H9 (cell line): ENCODE data around the gene DAAM2. TPM values are rescaled to one million over a fixed set of nuclear protein-coding genes. Genes with fewer than 3 reads are reported as not detected.

Source experiments
- DNase-seq: peaks from one replicate; pipeline ENCODE4 v3.0.0-alpha.2; 2017
- H2AFZ ChIP-seq: one replicate; pipeline ENCODE4 v1.6.1; 2013; ENCODE audit warnings: mild to moderate bottlenecking, low read length, control low read depth, moderate library complexity
- H2AK5ac ChIP-seq: 2 replicates; pipeline ENCODE4 v1.6.1; 2013; ENCODE audit warnings: low read length, control low read depth, mixed read lengths; ENCODE audit not compliant: insufficient read length
- H2BK120ac ChIP-seq: one replicate; pipeline ENCODE4 v1.6.1; 2013; ENCODE audit warnings: low read depth, mild to moderate bottlenecking, low read length, control low read depth, inconsistent platforms; ENCODE audit not compliant: poor library complexity, severe bottlenecking
- H2BK12ac ChIP-seq: 2 replicates; pipeline ENCODE4 v1.6.1; 2013; ENCODE audit warnings: low read length, control low read depth, mixed read lengths, low read depth; ENCODE audit not compliant: insufficient read length
- H2BK15ac ChIP-seq: 2 replicates; pipeline ENCODE4 v1.6.1; 2013; ENCODE audit warnings: low read depth, low read length, control low read depth
- H2BK20ac ChIP-seq: one replicate; pipeline ENCODE4 v1.6.1; 2013; ENCODE audit warnings: low read depth, mild to moderate bottlenecking, low read length, control low read depth, inconsistent platforms; ENCODE audit not compliant: poor library complexity, severe bottlenecking
- H2BK5ac ChIP-seq: 2 replicates; pipeline ENCODE4 v1.6.1; 2013; ENCODE audit warnings: low read length, control low read depth, mixed read lengths; ENCODE audit not compliant: insufficient read length
- H3K14ac ChIP-seq: 2 replicates; pipeline ENCODE4 v1.6.1; 2013; ENCODE audit warnings: low read length, control low read depth; ENCODE audit not compliant: insufficient read depth
- H3K18ac ChIP-seq: 2 replicates; pipeline ENCODE4 v1.6.1; 2013; ENCODE audit warnings: low read depth, mild to moderate bottlenecking, mixed read lengths, low read length, control low read depth; ENCODE audit not compliant: insufficient read length
- H3K23ac ChIP-seq: 2 replicates; pipeline ENCODE4 v1.6.1; 2013; ENCODE audit warnings: low read length, control low read depth, mixed read lengths, low read depth; ENCODE audit not compliant: insufficient read length
- H3K23me2 ChIP-seq: 2 replicates; pipeline ENCODE4 v1.6.1; 2013; ENCODE audit warnings: low read depth, mild to moderate bottlenecking, mixed read lengths, low read length, control low read depth; ENCODE audit not compliant: insufficient read length, poor library complexity, severe bottlenecking
- H3K27ac ChIP-seq: 2 replicates; pipeline ENCODE4 v1.5.1; 2013; ENCODE audit warnings: low read length, control low read depth, mixed read lengths, low read depth; ENCODE audit not compliant: insufficient read length
- H3K27me3 ChIP-seq: 2 replicates; pipeline ENCODE4 v1.6.1; 2013; ENCODE audit warnings: low read length, control low read depth, inconsistent platforms; ENCODE audit not compliant: insufficient read depth
- H3K4ac ChIP-seq: 2 replicates; pipeline ENCODE4 v1.6.1; 2013; ENCODE audit warnings: low read depth, mild to moderate bottlenecking, control low read depth, inconsistent platforms, low read length, moderate library complexity
- H3K4me1 ChIP-seq: 2 replicates; pipeline ENCODE4 v1.6.1; 2013; ENCODE audit warnings: low read length, control low read depth, inconsistent platforms; ENCODE audit not compliant: insufficient read depth
- H3K4me2 ChIP-seq: 2 replicates; pipeline ENCODE4 v1.6.1; 2013; ENCODE audit warnings: low read length, control low read depth, mixed read lengths; ENCODE audit not compliant: insufficient read length, insufficient read depth
- H3K56ac ChIP-seq: 2 replicates; pipeline ENCODE4 v1.6.1; 2013; ENCODE audit warnings: low read depth, mild to moderate bottlenecking, mixed read lengths, low read length, control low read depth; ENCODE audit not compliant: insufficient read length
- H3K79me1 ChIP-seq: 2 replicates; pipeline ENCODE4 v1.6.1; 2013; ENCODE audit warnings: low read depth, mild to moderate bottlenecking, moderate library complexity, low read length, control low read depth, inconsistent platforms; ENCODE audit not compliant: insufficient read depth, poor library complexity, severe bottlenecking
- H3K79me2 ChIP-seq: 2 replicates; pipeline ENCODE4 v1.6.1; 2013; ENCODE audit warnings: low read length, control low read depth, inconsistent platforms; ENCODE audit not compliant: insufficient read depth
- H3K9ac ChIP-seq: 2 replicates; pipeline ENCODE4 v1.6.1; 2013; ENCODE audit warnings: low read length, control low read depth, mixed read lengths; ENCODE audit not compliant: insufficient read length; ENCODE audit errors: extremely low read depth
- H3K9me3 ChIP-seq: one replicate; pipeline ENCODE4 v1.6.1; 2013; ENCODE audit warnings: low read depth, low read length, inconsistent platforms; ENCODE audit not compliant: control insufficient read depth
- H3T11ph ChIP-seq: one replicate; pipeline ENCODE4 v1.6.1; 2013; ENCODE audit warnings: mild to moderate bottlenecking, low read length, control low read depth, inconsistent platforms
- H4K20me1 ChIP-seq: one replicate; pipeline ENCODE4 v1.6.1; 2013; ENCODE audit not compliant: control insufficient read depth, insufficient read length, insufficient read depth
- H4K5ac ChIP-seq: 2 replicates; pipeline ENCODE4 v1.6.1; 2013; ENCODE audit warnings: low read depth, mild to moderate bottlenecking, mixed read lengths, low read length, control low read depth; ENCODE audit not compliant: insufficient read length
- H4K8ac ChIP-seq: replicated peaks from 2 replicates; pipeline ENCODE4 v1.6.1; 2013; ENCODE audit warnings: low read length, control low read depth, mixed read lengths, low read depth; ENCODE audit not compliant: insufficient read length
- H4K91ac ChIP-seq: 2 replicates; pipeline ENCODE4 v1.6.1; 2013; ENCODE audit warnings: low read depth, mild to moderate bottlenecking, moderate library complexity, mixed read lengths, low read length, control low read depth; ENCODE audit not compliant: insufficient read length
- H3K27ac Mint-ChIP-seq, 3 experiments: 2 replicates in 2 of 3; 3 replicates in 1 of 3; pipeline ENCODE4 v1.8.0; 2020 to 2021; ENCODE audit warnings: mixed read lengths in 3 of 3, mild to moderate bottlenecking in 1 of 3, moderate library complexity in 1 of 3
- H3K27me3 Mint-ChIP-seq: 2 replicates; pipeline ENCODE4 v1.8.0; 2021; ENCODE audit warnings: low read depth, mild to moderate bottlenecking, moderate library complexity, mixed read lengths
- H3K36me3 Mint-ChIP-seq, 3 experiments: 2 replicates in 2 of 3; 3 replicates in 1 of 3; pipeline ENCODE4 v1.8.0; 2020 to 2021; ENCODE audit warnings: low read depth in 3 of 3, mixed read lengths in 3 of 3; ENCODE audit not compliant: insufficient read depth in 1 of 3
- H3K4me1 Mint-ChIP-seq, 2 experiments: 2 replicates each; pipeline ENCODE4 v1.8.0; 2020; ENCODE audit warnings: mixed read lengths in 2 of 2
- H3K4me3 Mint-ChIP-seq, 2 experiments: 2 replicates in 1 of 2; 3 replicates in 1 of 2; pipeline ENCODE4 v1.8.0; 2020 to 2021; ENCODE audit warnings: mild to moderate bottlenecking in 2 of 2, mixed read lengths in 2 of 2, moderate library complexity in 1 of 2
- H3K9me3 Mint-ChIP-seq, 2 experiments: 2 replicates in 1 of 2; 3 replicates in 1 of 2; pipeline ENCODE4 v1.8.0; 2020; ENCODE audit warnings: mild to moderate bottlenecking in 2 of 2, mixed read lengths in 2 of 2, moderate library complexity in 1 of 2
- WGBS: extraction: QIAGEN DNeasy Blood & Tissue Kit; methylation state at CpG from one replicate; pipeline ENCODE4 v1.1.7; 2013; ENCODE audit warnings: missing lambda C conversion rate, low lambda C conversion rate, mixed read lengths; ENCODE audit not compliant: insufficient read length; ENCODE audit errors: extremely low coverage; 5-methylcytosine and 5-hydroxymethylcytosine counted together
- total RNA-seq: library from RNA; stranded (reverse); gene quantifications from 2 replicates; pipeline ENCODE4 v1.2.1, GENCODE V29; 2021
- TF ChIP-seq, protein P1 (sequence below): fragments of 200-600 bp; sonication (generic); conservative IDR thresholded peaks from 3 replicates; pipeline ENCODE4 v1.8.0; 2021; ENCODE audit warnings: antibody characterized with exemption, mild to moderate bottlenecking

The DAAM2 gene
- total RNA-seq, 1 experiment from 2014 or later: 1.1 TPM

DNA sequence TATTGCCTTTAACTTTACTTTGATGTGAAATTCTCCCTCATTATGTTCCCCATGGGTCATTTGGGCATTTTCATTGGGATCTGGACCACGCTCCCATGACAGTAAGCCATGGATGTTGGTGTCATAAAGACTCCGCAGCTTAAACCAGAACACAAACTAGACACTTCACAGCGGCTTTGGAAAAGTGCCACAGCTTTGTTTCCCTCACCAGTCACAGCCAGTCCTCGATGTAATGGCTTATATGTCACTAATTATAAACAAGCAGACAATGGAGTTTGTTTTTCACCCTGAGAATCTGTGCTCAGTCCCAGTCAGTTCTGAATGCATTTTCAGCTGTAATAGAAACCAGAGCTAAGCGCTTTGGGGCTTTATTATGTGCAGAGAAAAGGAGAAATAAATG lies 23.2 kb upstream of the DAAM2 start:
- no peak overlapping the region for H2BK20ac ChIP-seq
- no peak overlapping the region for H3K14ac ChIP-seq
- H3K56ac ChIP-seq: no peak overlapping the region
- H3K4me2 ChIP-seq: no peak overlapping the region
- no peak overlapping the region for H2BK120ac ChIP-seq
- H4K8ac ChIP-seq: no peak overlapping the region
- peaks cover 3% of the 10 kb centered on the region for H3K27me3 Mint-ChIP-seq
- no peak overlapping the region for H3K27ac Mint-ChIP-seq
- no peak overlapping the region for H4K91ac ChIP-seq
- H2AK5ac ChIP-seq: no peak overlapping the region
- no peaks in the 10 kb centered on the region for H3K4me1 ChIP-seq
- H3K18ac ChIP-seq: no peak overlapping the region
- H3K27ac ChIP-seq: no peak overlapping the region
- H3K27me3 ChIP-seq: 0 out of 2 replicates have a peak, but pooled peaks cover 2% of the 10 kb centered on the region
- WGBS: no CpG with 5 or more reads among the region's 5 CpGs
- H3T11ph ChIP-seq: no peak overlapping the region
- no peaks in the 10 kb centered on the region for H3K9me3 ChIP-seq
- H3K79me1 ChIP-seq: no peaks in the 10 kb centered on the region
- H3K23ac ChIP-seq: no peak overlapping the region
- peaks cover 0 to 2% (median 0%) of the 10 kb centered on the region in 3 experiments; a peak in 2 of 7 replicates for H3K36me3 Mint-ChIP-seq
- H4K5ac ChIP-seq: no peak overlapping the region
- H3K9ac ChIP-seq: no peak overlapping the region
- H3K4me1 Mint-ChIP-seq: no peaks in the 10 kb centered on the region
- H3K4ac ChIP-seq: no peak overlapping the region
- H4K20me1 ChIP-seq: no peaks in the 10 kb centered on the region
- no peaks in the 10 kb centered on the region for H3K23me2 ChIP-seq
- peaks cover 0 to 6% of the 10 kb centered on the region in 2 experiments; a peak in 2 of 5 replicates for H3K9me3 Mint-ChIP-seq
- TF ChIP-seq, protein P1, sequence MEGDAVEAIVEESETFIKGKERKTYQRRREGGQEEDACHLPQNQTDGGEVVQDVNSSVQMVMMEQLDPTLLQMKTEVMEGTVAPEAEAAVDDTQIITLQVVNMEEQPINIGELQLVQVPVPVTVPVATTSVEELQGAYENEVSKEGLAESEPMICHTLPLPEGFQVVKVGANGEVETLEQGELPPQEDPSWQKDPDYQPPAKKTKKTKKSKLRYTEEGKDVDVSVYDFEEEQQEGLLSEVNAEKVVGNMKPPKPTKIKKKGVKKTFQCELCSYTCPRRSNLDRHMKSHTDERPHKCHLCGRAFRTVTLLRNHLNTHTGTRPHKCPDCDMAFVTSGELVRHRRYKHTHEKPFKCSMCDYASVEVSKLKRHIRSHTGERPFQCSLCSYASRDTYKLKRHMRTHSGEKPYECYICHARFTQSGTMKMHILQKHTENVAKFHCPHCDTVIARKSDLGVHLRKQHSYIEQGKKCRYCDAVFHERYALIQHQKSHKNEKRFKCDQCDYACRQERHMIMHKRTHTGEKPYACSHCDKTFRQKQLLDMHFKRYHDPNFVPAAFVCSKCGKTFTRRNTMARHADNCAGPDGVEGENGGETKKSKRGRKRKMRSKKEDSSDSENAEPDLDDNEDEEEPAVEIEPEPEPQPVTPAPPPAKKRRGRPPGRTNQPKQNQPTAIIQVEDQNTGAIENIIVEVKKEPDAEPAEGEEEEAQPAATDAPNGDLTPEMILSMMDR: no peak
- H3K79me2 ChIP-seq: no peaks in the 10 kb centered on the region
- no peak overlapping the region for H2AFZ ChIP-seq
- no peak for DNase-seq
- H2BK5ac ChIP-seq: no peak overlapping the region
- H2BK12ac ChIP-seq: no peak overlapping the region
- no peak overlapping the region for H2BK15ac ChIP-seq
- H3K4me3 Mint-ChIP-seq: no peak overlapping the region
